MM.1S (cell line): Measurements from ENCODE around the gene CCDC117.
"Not testable (repeated sequence)": the region's sequence is repeated elsewhere in the genome, so short reads cannot be mapped to it uniquely, and the experiment has no call there.

ENCODE experiments used
- DNase-seq: peaks from one replicate; pipeline ENCODE4 v3.0.0-alpha.2; 2015
- H2AFZ ChIP-seq: fragments of 300-600 bp; sonication (generic); 2 replicates; pipeline ENCODE4 v1.6.0; 2016; ENCODE audit warnings: antibody characterized with exemption, low read length
- H3F3A ChIP-seq: fragments of 300-600 bp; sonication (generic); 2 replicates; pipeline ENCODE4 v1.6.1; 2016; ENCODE audit warnings: mild to moderate bottlenecking, antibody characterized with exemption, low read length, moderate library complexity, mixed read lengths; ENCODE audit not compliant: insufficient read depth
- H3K27ac ChIP-seq: fragments of 300-600 bp; sonication (generic); 2 replicates; pipeline ENCODE4 v1.5.1; 2016; ENCODE audit warnings: mild to moderate bottlenecking, low read length
- H3K27me3 ChIP-seq: fragments of 300-600 bp; sonication (generic); replicated peaks from 2 replicates; pipeline ENCODE4 v1.6.0; 2016; ENCODE audit warnings: low read length; ENCODE audit not compliant: insufficient read depth
- H3K36me3 ChIP-seq: fragments of 300-600 bp; sonication (generic); replicated peaks from 2 replicates; pipeline ENCODE4 v1.6.1; 2016; ENCODE audit warnings: mild to moderate bottlenecking, low read length, mixed read lengths; ENCODE audit not compliant: insufficient read depth
- H3K4me1 ChIP-seq: fragments of 300-600 bp; sonication (generic); 2 replicates; pipeline ENCODE4 v1.6.1; 2016; ENCODE audit warnings: low read length, mixed read lengths
- H3K4me2 ChIP-seq: fragments of 300-600 bp; sonication (generic); 2 replicates; pipeline ENCODE4 v1.6.0; 2016; ENCODE audit warnings: low read depth, low read length
- H3K4me3 ChIP-seq: fragments of 300-600 bp; sonication (generic); 2 replicates; pipeline ENCODE4 v1.5.1; 2016; ENCODE audit warnings: low read length, mixed read lengths
- H3K79me2 ChIP-seq: fragments of 300-600 bp; sonication (generic); 2 replicates; pipeline ENCODE4 v1.6.1; 2016; ENCODE audit warnings: mixed run types, low read length, mixed read lengths
- H3K9ac ChIP-seq: fragments of 300-600 bp; sonication (generic); 2 replicates; pipeline ENCODE4 v1.6.1; 2016; ENCODE audit warnings: low read length, mixed read lengths
- H3K9me2 ChIP-seq: fragments of 300-600 bp; sonication (generic); replicated peaks from 2 replicates; pipeline ENCODE4 v1.6.1; 2016; ENCODE audit warnings: mild to moderate bottlenecking, low read length, mixed read lengths; ENCODE audit not compliant: insufficient read depth
- H3K9me3 ChIP-seq: fragments of 300-600 bp; sonication (generic); replicated peaks from 2 replicates; pipeline ENCODE4 v1.6.1; 2016; ENCODE audit warnings: mild to moderate bottlenecking, low read length, mixed read lengths; ENCODE audit not compliant: insufficient read depth
- H4K20me1 ChIP-seq: fragments of 300-600 bp; sonication (generic); 2 replicates; pipeline ENCODE4 v1.6.1; 2016; ENCODE audit warnings: mild to moderate bottlenecking, low read length, moderate library complexity, mixed read lengths; ENCODE audit not compliant: insufficient read depth
- EZH2 ChIP-seq: fragments of 300-600 bp; sonication (generic); optimal IDR thresholded peaks from 2 replicates; pipeline ENCODE3; 2017; ENCODE audit warnings: low read depth, mild to moderate bottlenecking, antibody characterized with exemption, low read length, mixed read lengths
- EZH2phosphoT487 ChIP-seq: fragments of 300-600 bp; sonication (generic); IDR thresholded peaks from 2 replicates; pipeline ENCODE4 v1.6.1; 2018; ENCODE audit warnings: antibody characterized with exemption, low read length
- TF ChIP-seq, protein P1 (sequence below): fragments of 300-600 bp; sonication (generic); IDR thresholded peaks from 2 replicates; pipeline ENCODE4 v1.5.1; 2016; ENCODE audit warnings: antibody characterized with exemption, low read length, mixed read lengths

Gene CCDC117

GRCh38 chr22:28737701-28738100 is 34.8 kb upstream of the CCDC117 start:
- H3K9ac ChIP-seq: no peak overlapping the region
- H3K27ac ChIP-seq: no peak overlapping the region
- no peak overlapping the region for H2AFZ ChIP-seq
- H4K20me1 ChIP-seq: no peaks in the 10 kb centered on the region
- H3K4me2 ChIP-seq: no peak overlapping the region
- no peaks in the 10 kb centered on the region for H3K9me3 ChIP-seq
- peaks cover 1% of the 10 kb centered on the region; the same call in 1 of the 2 replicates for H3K4me1 ChIP-seq
- no peaks in the 10 kb centered on the region for H3K9me2 ChIP-seq
- H3K79me2 ChIP-seq: peaks cover 83% of the 10 kb centered on the region
- TF ChIP-seq EZH2 (no peak), EZH2phosphoT487 (no peak)
- TF ChIP-seq, protein P1, sequence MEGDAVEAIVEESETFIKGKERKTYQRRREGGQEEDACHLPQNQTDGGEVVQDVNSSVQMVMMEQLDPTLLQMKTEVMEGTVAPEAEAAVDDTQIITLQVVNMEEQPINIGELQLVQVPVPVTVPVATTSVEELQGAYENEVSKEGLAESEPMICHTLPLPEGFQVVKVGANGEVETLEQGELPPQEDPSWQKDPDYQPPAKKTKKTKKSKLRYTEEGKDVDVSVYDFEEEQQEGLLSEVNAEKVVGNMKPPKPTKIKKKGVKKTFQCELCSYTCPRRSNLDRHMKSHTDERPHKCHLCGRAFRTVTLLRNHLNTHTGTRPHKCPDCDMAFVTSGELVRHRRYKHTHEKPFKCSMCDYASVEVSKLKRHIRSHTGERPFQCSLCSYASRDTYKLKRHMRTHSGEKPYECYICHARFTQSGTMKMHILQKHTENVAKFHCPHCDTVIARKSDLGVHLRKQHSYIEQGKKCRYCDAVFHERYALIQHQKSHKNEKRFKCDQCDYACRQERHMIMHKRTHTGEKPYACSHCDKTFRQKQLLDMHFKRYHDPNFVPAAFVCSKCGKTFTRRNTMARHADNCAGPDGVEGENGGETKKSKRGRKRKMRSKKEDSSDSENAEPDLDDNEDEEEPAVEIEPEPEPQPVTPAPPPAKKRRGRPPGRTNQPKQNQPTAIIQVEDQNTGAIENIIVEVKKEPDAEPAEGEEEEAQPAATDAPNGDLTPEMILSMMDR: no peak
- H3K36me3 ChIP-seq: no peaks in the 10 kb centered on the region; the same call in 1 of the 2 replicates
- no peak for DNase-seq
- no peak overlapping the region for H3K4me3 ChIP-seq
- H3K27me3 ChIP-seq: no peaks in the 10 kb centered on the region
- peaks cover 4% of the 10 kb centered on the region; the same call in 1 of the 2 replicates for H3F3A ChIP-seq

GRCh38 chr22:28738876-28739275 is 33.6 kb upstream of the CCDC117 start:
- not testable (repeated sequence) for H3K4me3 ChIP-seq, H3K9ac ChIP-seq, H4K20me1 ChIP-seq, H3K9me3 ChIP-seq, H3K27me3 ChIP-seq, H3K27ac ChIP-seq, H3K4me2 ChIP-seq, DNase-seq, H3K36me3 ChIP-seq, H3F3A ChIP-seq, H3K9me2 ChIP-seq, H2AFZ ChIP-seq
- peaks cover 10% of the 10 kb centered on the region; the same call in 1 of the 2 replicates for H3K4me1 ChIP-seq
- H3K79me2 ChIP-seq: peaks cover 86% of the 10 kb centered on the region

DNA sequence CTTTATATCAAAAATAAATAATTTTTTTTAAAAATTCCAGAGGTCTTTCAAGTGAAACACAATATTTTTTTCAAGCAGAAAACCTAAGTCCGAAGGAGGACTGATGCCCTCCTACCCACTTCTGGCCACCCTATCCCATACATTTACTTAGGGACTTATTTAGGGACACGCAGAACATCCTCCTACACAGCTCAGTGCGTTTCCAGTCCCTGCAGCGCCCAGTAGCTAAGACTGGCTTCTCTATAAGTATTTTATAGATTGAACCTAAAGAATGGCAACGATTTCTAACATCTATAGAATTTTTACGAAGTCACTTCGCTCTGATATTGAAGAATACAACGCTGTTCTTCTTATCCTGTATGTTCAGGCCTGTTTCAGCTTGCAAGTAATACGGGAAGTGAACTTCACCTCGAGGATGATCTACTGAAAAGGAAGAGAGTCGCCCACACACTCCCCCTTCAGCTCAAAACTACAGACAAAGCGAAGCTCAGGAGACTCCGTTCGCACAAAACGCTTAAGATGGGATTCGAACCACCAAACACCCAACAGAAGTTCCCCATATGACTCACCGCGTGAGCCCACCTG is 31.2 kb upstream of the CCDC117 start:
- H3K9me3 ChIP-seq: no peaks in the 10 kb centered on the region
- peaks cover 4% of the 10 kb centered on the region; the same call in 1 of the 2 replicates for H3F3A ChIP-seq
- no peaks in the 10 kb centered on the region for H3K9me2 ChIP-seq
- peak overlapping the region; percentile 99 for H3K4me3 ChIP-seq
- H3K27me3 ChIP-seq: no peaks in the 10 kb centered on the region
- no peak for DNase-seq
- peak overlapping the region; percentile 91 for H3K4me2 ChIP-seq
- H2AFZ ChIP-seq: peak overlapping the region; percentile 84
- peak overlapping the region; percentile 93 for H3K9ac ChIP-seq
- peaks cover 72% of the 10 kb centered on the region for H3K79me2 ChIP-seq
- TF ChIP-seq, protein P1: peak; percentile 14
- TF ChIP-seq EZH2 (no peak), EZH2phosphoT487 (no peak)
- H4K20me1 ChIP-seq: no peaks in the 10 kb centered on the region
- H3K4me1 ChIP-seq: peaks cover 10% of the 10 kb centered on the region; the same call in 1 of the 2 replicates
- 0 out of 2 replicates have a peak, but pooled peaks cover 4% of the 10 kb centered on the region for H3K36me3 ChIP-seq
- H3K27ac ChIP-seq: peak overlapping the region; percentile 52; the same call in 1 of the 2 replicates
